ENCODE data around the gene NFE2L1.
A peak's percentile ranks its signal among the peaks of the same experiment; 100 is the strongest.
"Not testable (repeated sequence)": the region's sequence is repeated elsewhere in the genome, so short reads cannot be mapped to it uniquely, and the experiment has no call there.

The NFE2L1 gene

GRCh38 chr17:48068491-48068961, 20.4 kb downstream of the NFE2L1 start:
- peak; percentile 52 for DNase-seq (ENCODE audit: low read depth)

GRCh38 chr17:48070195-48070594, 22.0 kb downstream of the NFE2L1 start:
- DNase-seq (ENCODE audit: low read depth): no peak

- DNase-seq (ENCODE audit: low read depth): no peak
Observed at GRCh38 chr17:48071654-48072053, 23.5 kb downstream of the NFE2L1 start.

GRCh38 chr17:48072811-48073210, 24.7 kb downstream of the NFE2L1 start:
- DNase-seq (ENCODE audit: low read depth): not testable (repeated sequence)

- DNase-seq (ENCODE audit: low read depth): not testable (repeated sequence)
Observed at GRCh38 chr17:48073566-48074094, 25.5 kb downstream of the NFE2L1 start.

GRCh38 chr17:48074322-48075081, 26.3 kb downstream of the NFE2L1 start:
- DNase-seq (ENCODE audit: low read depth): peak; percentile 51

GRCh38 chr17:48077152-48077551, 29.0 kb downstream of the NFE2L1 start:
- DNase-seq (ENCODE audit: low read depth): not testable (repeated sequence)

- no peak for DNase-seq (ENCODE audit: low read depth)
Observed at GRCh38 chr17:48081858-48082257, 33.7 kb downstream of the NFE2L1 start.

GRCh38 chr17:48084932-48085331, 36.8 kb downstream of the NFE2L1 start:
- DNase-seq (ENCODE audit: low read depth): no peak

- no peak for DNase-seq (ENCODE audit: low read depth)
Observed at GRCh38 chr17:48093341-48094045, 45.3 kb downstream of the NFE2L1 start.

GRCh38 chr17:48095611-48096010, 47.5 kb downstream of the NFE2L1 start:
- DNase-seq (ENCODE audit: low read depth): no peak

GRCh38 chr17:48100160-48100559, 52.0 kb downstream of the NFE2L1 start:
- peak; percentile 58 for DNase-seq (ENCODE audit: low read depth)

GRCh38 chr17:48100591-48101011, 52.4 kb downstream of the NFE2L1 start:
- peak; percentile 66 for DNase-seq (ENCODE audit: low read depth)

GRCh38 chr17:48101012-48101720, 53.0 kb downstream of the NFE2L1 start, which contains the start of gene CBX1:
Gene CBX1 (minus strand): TSS chr17:48101478. CDS start chr17:48077004, 24,474 bp downstream.
- peak; percentile 70 for DNase-seq (ENCODE audit: low read depth)

- no peak for DNase-seq (ENCODE audit: low read depth)
Observed at GRCh38 chr17:48102043-48102750, 54.0 kb downstream of the NFE2L1 start.

- DNase-seq (ENCODE audit: low read depth): no peak
Observed at GRCh38 chr17:48102798-48103715, 54.9 kb downstream of the NFE2L1 start.

- no peak for DNase-seq (ENCODE audit: low read depth)
Observed at GRCh38 chr17:48104440-48104839, 56.3 kb downstream of the NFE2L1 start.

GRCh38 chr17:48106802-48107136, 58.6 kb downstream of the NFE2L1 start:
- no peak for DNase-seq (ENCODE audit: low read depth)

- peak; percentile 63 for DNase-seq (ENCODE audit: low read depth)
Observed at GRCh38 chr17:48107137-48108055, 59.2 kb downstream of the NFE2L1 start, which contains the start of gene SNX11. Gene SNX11 (plus strand): TSS chr17:48107766. CDS start chr17:48112044, 4,278 bp downstream.
